K562 (cell line): ENCODE results near the gene HIVEP2.

Experiments
- FOXO4 ChIP-seq: fragments of 450-650 bp; formaldehyde crosslinking; IDR thresholded peaks from 2 replicates; pipeline ENCODE4 v1.4.0; 2020; ENCODE audit warnings: mild to moderate bottlenecking, moderate library complexity
- ID3 ChIP-seq, 2 experiments: fragments of 250-450 bp in 1 of 2; fragments of 450-650 bp in 1 of 2; sonication (Bioruptor Pico) in 1 of 2; IDR thresholded peaks; 2 replicates each; pipeline versions ENCODE4 v1.6.1 to v1.8.0; 2016 to 2021; ENCODE audit warnings: mild to moderate bottlenecking in 2 of 2, moderate library complexity in 2 of 2, missing compliant biosample characterization in 1 of 2, missing genetic modification characterization in 1 of 2
- MECOM ChIP-seq: fragments of 250-450 bp; sonication (Bioruptor Pico); IDR thresholded peaks from 2 replicates; pipeline ENCODE4 v1.8.0; 2022; ENCODE audit warnings: inconsistent platforms
- TGIF2 ChIP-seq: sonication (generic); formaldehyde crosslinking; IDR thresholded peaks from 2 replicates; pipeline ENCODE4 v1.8.1; 2022; ENCODE audit warnings: mild to moderate bottlenecking, missing genetic modification reagents, moderate library complexity
- ZNF274 ChIP-seq: IDR thresholded peaks from 2 replicates; pipeline ENCODE4 v1.6.1; 2011; ENCODE audit warnings: low read depth, mild to moderate bottlenecking, low read length, moderate library complexity, borderline replicate concordance
- ZNF280B ChIP-seq: fragments of 250-450 bp; sonication (Bioruptor Pico); IDR thresholded peaks from 2 replicates; pipeline ENCODE4 v1.5.1; 2021; ENCODE audit warnings: mild to moderate bottlenecking

- TF ChIP-seq TGIF2 (CRISPR knock-in tag) (no peak), ZNF274 (no peak), ZNF280B (no peak), FOXO4 (no peak), ID3 (CRISPR knock-in tag; IDR thresholded peaks at IDR 0.05) (no peak), ID3 (tag; IDR thresholded peaks at IDR 0.05) (no peak), MECOM (CRISPR knock-in tag) (no peak)
Measured at GRCh38 chr6:142735204-142735603, 209.8 kb downstream of the HIVEP2 start.
